ENCODE data around the gene BRCA1. TPM values are rescaled to one million over a fixed set of nuclear protein-coding genes. Genes with fewer than 3 reads are reported as not detected.

The BRCA1 gene
- polyA plus RNA-seq, 1 donor from 2014 or later = 1.0 TPM

DNA sequence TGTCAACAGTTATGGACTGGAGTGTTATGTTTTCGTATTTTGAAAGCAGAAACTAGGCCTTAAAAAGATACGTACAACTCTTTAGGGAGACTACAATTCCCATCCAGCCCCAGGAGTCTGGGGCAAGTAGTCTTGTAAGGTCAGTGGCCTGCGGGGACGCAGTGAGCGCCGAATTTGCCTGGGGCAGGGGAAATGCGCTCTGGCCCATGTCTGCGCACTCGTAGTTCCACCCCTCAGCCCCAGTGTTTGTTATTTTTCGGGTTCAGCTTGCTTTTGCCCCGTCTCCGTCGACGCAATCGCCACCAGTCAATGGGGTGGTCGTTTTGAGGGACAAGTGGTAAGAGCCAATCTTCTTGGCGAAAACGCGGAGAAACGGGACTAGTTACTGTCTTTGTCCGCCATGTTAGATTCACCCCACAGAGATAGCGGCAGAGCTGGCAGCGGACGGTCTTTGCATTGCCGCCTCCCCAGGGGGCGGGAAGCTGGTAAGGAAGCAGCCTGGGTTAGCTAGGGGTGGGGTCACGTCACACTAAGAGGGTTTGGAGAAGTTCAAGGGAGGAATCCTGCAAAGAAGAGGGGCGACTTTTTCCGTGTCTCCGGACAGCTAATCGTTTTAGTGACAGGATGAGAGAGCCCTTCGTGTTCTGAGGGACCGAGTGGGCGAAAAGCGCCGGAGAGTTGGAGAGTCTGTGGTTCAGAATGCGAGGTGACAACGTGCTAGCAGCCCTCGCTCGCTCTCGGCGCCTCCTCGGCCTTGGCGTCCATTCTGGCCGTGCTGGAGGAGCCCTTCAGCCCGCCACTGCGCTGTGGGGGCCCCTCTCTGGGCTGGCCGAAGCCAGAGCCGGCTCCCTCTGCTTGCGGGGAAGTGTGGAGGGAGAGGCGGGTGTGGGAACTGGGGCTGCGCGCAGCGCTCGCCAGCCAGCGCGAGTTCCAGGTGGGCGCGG lies 1.1 kb upstream of the BRCA1 start:
- H3K27ac ChIP-seq (ENCODE audit: low read length) = peak overlapping the region; percentile 70

DNA sequence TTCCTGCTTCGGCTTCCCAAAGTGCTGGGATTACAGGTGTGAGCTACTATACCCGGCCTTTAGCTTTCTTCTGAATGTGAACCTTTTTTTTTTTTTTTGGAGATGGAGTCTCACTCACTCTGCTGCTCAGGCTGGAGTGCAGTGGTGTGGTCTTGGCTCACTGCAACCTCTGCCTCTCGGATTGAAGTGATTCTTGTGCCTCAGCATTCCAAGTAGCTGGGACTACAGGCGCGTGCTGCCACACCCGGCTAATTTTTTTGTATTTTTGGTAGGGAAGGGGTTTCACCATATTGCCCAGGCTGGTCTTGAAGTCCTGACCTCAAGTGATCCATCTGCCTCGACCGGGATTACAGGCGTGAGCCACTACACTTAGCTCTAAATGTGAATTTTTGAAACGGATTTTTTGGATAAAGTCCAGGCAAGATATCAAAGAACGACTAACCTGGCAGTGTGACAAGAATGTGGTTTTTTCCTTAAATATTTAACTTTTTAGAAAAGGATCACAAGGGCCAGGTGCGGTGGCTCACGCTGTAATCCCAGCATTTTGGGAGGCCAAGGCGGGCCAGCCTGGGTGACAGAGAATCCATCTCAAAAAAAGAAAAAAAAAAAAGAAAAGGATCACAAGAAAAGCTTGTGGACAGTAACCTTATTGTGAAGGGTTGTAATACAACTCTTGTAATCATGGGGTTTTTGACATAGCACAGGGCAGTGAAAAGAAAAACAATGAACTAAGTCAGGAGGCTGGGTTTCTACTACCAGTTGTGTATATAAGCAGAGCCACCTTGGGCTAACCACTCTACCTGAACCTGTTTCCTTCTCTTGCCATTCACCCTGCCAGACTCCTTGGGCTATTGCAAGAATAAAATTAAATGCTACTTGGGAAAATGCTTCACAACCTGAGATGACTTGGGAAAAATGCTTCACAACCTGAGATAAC lies 6.2 kb downstream of the BRCA1 start:
- H2AFZ ChIP-seq (ENCODE audit: low read depth, low read length) = no peak overlapping the region
- no peaks in the 10 kb centered on the region for H3K79me2 ChIP-seq (replicated peaks; ENCODE audit: insufficient read depth, low read length)
- H3K27me3 ChIP-seq (ENCODE audit: insufficient read depth, low read depth, low read length) = no peaks in the 10 kb centered on the region
- TF ChIP-seq, protein P1, sequence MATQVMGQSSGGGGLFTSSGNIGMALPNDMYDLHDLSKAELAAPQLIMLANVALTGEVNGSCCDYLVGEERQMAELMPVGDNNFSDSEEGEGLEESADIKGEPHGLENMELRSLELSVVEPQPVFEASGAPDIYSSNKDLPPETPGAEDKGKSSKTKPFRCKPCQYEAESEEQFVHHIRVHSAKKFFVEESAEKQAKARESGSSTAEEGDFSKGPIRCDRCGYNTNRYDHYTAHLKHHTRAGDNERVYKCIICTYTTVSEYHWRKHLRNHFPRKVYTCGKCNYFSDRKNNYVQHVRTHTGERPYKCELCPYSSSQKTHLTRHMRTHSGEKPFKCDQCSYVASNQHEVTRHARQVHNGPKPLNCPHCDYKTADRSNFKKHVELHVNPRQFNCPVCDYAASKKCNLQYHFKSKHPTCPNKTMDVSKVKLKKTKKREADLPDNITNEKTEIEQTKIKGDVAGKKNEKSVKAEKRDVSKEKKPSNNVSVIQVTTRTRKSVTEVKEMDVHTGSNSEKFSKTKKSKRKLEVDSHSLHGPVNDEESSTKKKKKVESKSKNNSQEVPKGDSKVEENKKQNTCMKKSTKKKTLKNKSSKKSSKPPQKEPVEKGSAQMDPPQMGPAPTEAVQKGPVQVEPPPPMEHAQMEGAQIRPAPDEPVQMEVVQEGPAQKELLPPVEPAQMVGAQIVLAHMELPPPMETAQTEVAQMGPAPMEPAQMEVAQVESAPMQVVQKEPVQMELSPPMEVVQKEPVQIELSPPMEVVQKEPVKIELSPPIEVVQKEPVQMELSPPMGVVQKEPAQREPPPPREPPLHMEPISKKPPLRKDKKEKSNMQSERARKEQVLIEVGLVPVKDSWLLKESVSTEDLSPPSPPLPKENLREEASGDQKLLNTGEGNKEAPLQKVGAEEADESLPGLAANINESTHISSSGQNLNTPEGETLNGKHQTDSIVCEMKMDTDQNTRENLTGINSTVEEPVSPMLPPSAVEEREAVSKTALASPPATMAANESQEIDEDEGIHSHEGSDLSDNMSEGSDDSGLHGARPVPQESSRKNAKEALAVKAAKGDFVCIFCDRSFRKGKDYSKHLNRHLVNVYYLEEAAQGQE (IDR thresholded peaks at IDR 0.05; ENCODE audit: borderline replicate concordance) = no peak
- TF ChIP-seq EP300 (conservative IDR thresholded peaks at IDR 0.05; ENCODE audit: poor library complexity, severe bottlenecking) (no peak), POLR2AphosphoS5 (IDR thresholded peaks at IDR 0.05) (no peak), RAD21 (conservative IDR thresholded peaks at IDR 0.05) (no peak), MXI1 (conservative IDR thresholded peaks at IDR 0.05; ENCODE audit: poor library complexity, severe bottlenecking) (no peak)
- TF ChIP-seq, protein P2, sequence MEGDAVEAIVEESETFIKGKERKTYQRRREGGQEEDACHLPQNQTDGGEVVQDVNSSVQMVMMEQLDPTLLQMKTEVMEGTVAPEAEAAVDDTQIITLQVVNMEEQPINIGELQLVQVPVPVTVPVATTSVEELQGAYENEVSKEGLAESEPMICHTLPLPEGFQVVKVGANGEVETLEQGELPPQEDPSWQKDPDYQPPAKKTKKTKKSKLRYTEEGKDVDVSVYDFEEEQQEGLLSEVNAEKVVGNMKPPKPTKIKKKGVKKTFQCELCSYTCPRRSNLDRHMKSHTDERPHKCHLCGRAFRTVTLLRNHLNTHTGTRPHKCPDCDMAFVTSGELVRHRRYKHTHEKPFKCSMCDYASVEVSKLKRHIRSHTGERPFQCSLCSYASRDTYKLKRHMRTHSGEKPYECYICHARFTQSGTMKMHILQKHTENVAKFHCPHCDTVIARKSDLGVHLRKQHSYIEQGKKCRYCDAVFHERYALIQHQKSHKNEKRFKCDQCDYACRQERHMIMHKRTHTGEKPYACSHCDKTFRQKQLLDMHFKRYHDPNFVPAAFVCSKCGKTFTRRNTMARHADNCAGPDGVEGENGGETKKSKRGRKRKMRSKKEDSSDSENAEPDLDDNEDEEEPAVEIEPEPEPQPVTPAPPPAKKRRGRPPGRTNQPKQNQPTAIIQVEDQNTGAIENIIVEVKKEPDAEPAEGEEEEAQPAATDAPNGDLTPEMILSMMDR (IDR thresholded peaks at IDR 0.05; ENCODE audit: poor library complexity, severe bottlenecking) = no peak

More for the DNA sequence above, 1.1 kb upstream of the BRCA1 start:
- Histone ChIP-seq H3F3A (ENCODE audit: insufficient read depth, low read length, poor library complexity, severe bottlenecking) (no peaks in the 10 kb centered on the region), H3K79me2 (replicated peaks; ENCODE audit: insufficient read depth, low read length) (peaks cover 10% of the 10 kb centered on the region), H3K9me2 (ENCODE audit: insufficient read depth, low read length) (no peaks in the 10 kb centered on the region), H2AFZ (ENCODE audit: low read depth, low read length) (peak overlapping the region; percentile 18), H3K9me3 (ENCODE audit: low read length) (no peaks in the 10 kb centered on the region), H3K4me3 (ENCODE audit: low read length) (peak overlapping the region; percentile 73), H3K4me2 (ENCODE audit: low read length) (peak overlapping the region; percentile 85), H3K9ac (ENCODE audit: low read length) (peak overlapping the region; percentile 66), H3K36me3 (ENCODE audit: insufficient read depth, low read length) (no peaks in the 10 kb centered on the region), H3K27me3 (ENCODE audit: insufficient read depth, low read depth, low read length) (no peaks in the 10 kb centered on the region), H4K20me1 (ENCODE audit: insufficient read depth) (no peaks in the 10 kb centered on the region)
- TF ChIP-seq, protein P2 (IDR thresholded peaks at IDR 0.05; ENCODE audit: poor library complexity, severe bottlenecking) = no peak
- TF ChIP-seq MXI1 (conservative IDR thresholded peaks at IDR 0.05; ENCODE audit: poor library complexity, severe bottlenecking) (no peak), EZH2 (IDR thresholded peaks at IDR 0.05; ENCODE audit: borderline replicate concordance, insufficient read depth, low read length, poor library complexity, severe bottlenecking) (no peak), EP300 (conservative IDR thresholded peaks at IDR 0.05; ENCODE audit: poor library complexity, severe bottlenecking) (no peak), TAF1 (IDR thresholded peaks at IDR 0.05; ENCODE audit: low read depth) (no peak), RAD21 (conservative IDR thresholded peaks at IDR 0.05) (no peak), SMC3 (conservative IDR thresholded peaks at IDR 0.05; ENCODE audit: poor library complexity) (no peak), POLR2AphosphoS5 (IDR thresholded peaks at IDR 0.05) (no peak)
- TF ChIP-seq, protein P1 (IDR thresholded peaks at IDR 0.05; ENCODE audit: borderline replicate concordance) = no peak

More for the DNA sequence above, 6.2 kb downstream of the BRCA1 start:
- Histone ChIP-seq H3K4me3 (ENCODE audit: low read length) (no peak overlapping the region), H4K20me1 (ENCODE audit: insufficient read depth) (no peaks in the 10 kb centered on the region), H3K9me2 (ENCODE audit: insufficient read depth, low read length) (no peaks in the 10 kb centered on the region), H3K9me3 (ENCODE audit: low read length) (no peaks in the 10 kb centered on the region), H3K27ac (ENCODE audit: low read length) (no peak overlapping the region), H3K36me3 (ENCODE audit: insufficient read depth, low read length) (no peaks in the 10 kb centered on the region), H3F3A (ENCODE audit: insufficient read depth, low read length, poor library complexity, severe bottlenecking) (no peaks in the 10 kb centered on the region), H3K4me2 (ENCODE audit: low read length) (no peak overlapping the region), H3K9ac (ENCODE audit: low read length) (no peak overlapping the region)

Data from neural cell (in vitro differentiated cells).